ENCODE data around the gene ZNF219.

Gene ZNF219

GRCh38 chr14:21081521-21082142, 16.8 kb downstream of the ZNF219 start:
- H3K27me3 ChIP-seq (replicated peaks in 2 of 5; ENCODE audit: control insufficient read depth in 4 of 5, insufficient read depth in 5 of 5, low read length in 4 of 5) = no peaks in the 10 kb centered on the region
- WGBS (ENCODE audit: insufficient coverage) = 93% methylated on average over 27 of the region's 30 CpGs
- DNase-seq = no peak
- H3K4me1 ChIP-seq (ENCODE audit: control extremely low read depth in 1 of 4, control insufficient read depth in 4 of 4, insufficient read depth in 4 of 4, low read length in 3 of 4) = no peaks in the 10 kb centered on the region
- H3K9me3 ChIP-seq (ENCODE audit: control extremely low read depth in 1 of 5, control insufficient read depth in 4 of 5, insufficient read depth in 2 of 5, low read depth in 1 of 5, low read length in 4 of 5) = no peaks in the 10 kb centered on the region
- CTCF ChIA-PET = interaction anchor here (2.1 to 9.9 kb wide), 3 partner anchors 9 to 23 kb away, joined by 6 to 124 read pairs (median 18); partner anchors contain the start of gene ARHGEF40
- peaks cover 4 to 73% (median 48%) of the 10 kb centered on the region in 4 experiments for H3K36me3 ChIP-seq (ENCODE audit: control insufficient read depth in 4 of 4, insufficient read depth in 4 of 4, low read length in 3 of 4)
- POLR2A ChIA-PET = no interaction called here
- H3K4me3 ChIP-seq (ENCODE audit: control insufficient read depth in 1 of 7, extremely low read depth in 1 of 7, insufficient read depth in 4 of 7, low read depth in 2 of 7, low read length in 6 of 7) = no peak overlapping the region
- no peak overlapping the region for H3K27ac ChIP-seq (ENCODE audit: insufficient read depth in 1 of 2, low read depth in 1 of 2, low read length in 2 of 2, poor library complexity in 1 of 2, severe bottlenecking in 2 of 2)

GRCh38 chr14:21078726-21079125, 19.7 kb downstream of the ZNF219 start:
- no peak overlapping the region for H3K27ac ChIP-seq (ENCODE audit: insufficient read depth in 1 of 2, low read depth in 1 of 2, low read length in 2 of 2, poor library complexity in 1 of 2, severe bottlenecking in 2 of 2)
- WGBS (ENCODE audit: insufficient coverage) = 97% methylated on average over 8 of the region's 10 CpGs
- POLR2A ChIA-PET = no interaction called here

DNA sequence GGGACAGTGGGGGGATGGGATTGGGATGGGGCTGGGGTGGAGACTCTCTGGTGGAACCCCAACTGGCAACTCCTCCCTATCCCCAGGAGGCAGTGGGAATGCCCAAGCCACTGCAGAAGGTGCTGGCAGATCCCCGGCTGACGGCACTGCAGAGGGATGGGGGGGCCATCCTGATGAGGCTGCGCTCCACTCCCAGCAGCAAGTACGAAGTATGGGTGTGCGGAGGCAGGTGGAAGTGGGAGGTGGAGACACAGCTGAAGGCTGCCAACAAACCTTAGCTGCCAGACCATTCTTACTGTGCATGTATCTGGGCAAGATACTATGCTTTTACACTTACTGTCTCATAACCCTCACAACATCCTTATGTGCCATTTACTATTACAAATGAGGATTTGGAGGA, 20.2 kb downstream of the ZNF219 start:
- CTCF ChIA-PET = interaction anchor here (1.0 to 3.9 kb wide), 5 partner anchors 9 to 26 kb away, joined by 3 to 15 read pairs (median 7); no protein-coding TSS in a partner anchor
- H3K4me1 ChIP-seq (ENCODE audit: control extremely low read depth in 1 of 4, control insufficient read depth in 4 of 4, insufficient read depth in 4 of 4, low read length in 3 of 4) = peaks cover 0 to under 1% (median 0%) of the 10 kb centered on the region in 4 experiments
- no peaks in the 10 kb centered on the region for H3K27me3 ChIP-seq (replicated peaks in 2 of 5; ENCODE audit: control insufficient read depth in 4 of 5, insufficient read depth in 5 of 5, low read length in 4 of 5)
- POLR2A ChIA-PET = no interaction called here
- peaks cover 2 to 81% (median 51%) of the 10 kb centered on the region in 4 experiments for H3K36me3 ChIP-seq (ENCODE audit: control insufficient read depth in 4 of 4, insufficient read depth in 4 of 4, low read length in 3 of 4)
- no peaks in the 10 kb centered on the region for H3K9me3 ChIP-seq (ENCODE audit: control extremely low read depth in 1 of 5, control insufficient read depth in 4 of 5, insufficient read depth in 2 of 5, low read depth in 1 of 5, low read length in 4 of 5)
- 100% methylated on average over 3 of the region's 5 CpGs for WGBS (ENCODE audit: insufficient coverage)
- H3K4me3 ChIP-seq (ENCODE audit: control insufficient read depth in 1 of 7, extremely low read depth in 1 of 7, insufficient read depth in 4 of 7, low read depth in 2 of 7, low read length in 6 of 7) = no peak overlapping the region
- no peak overlapping the region for H3K27ac ChIP-seq (ENCODE audit: insufficient read depth in 1 of 2, low read depth in 1 of 2, low read length in 2 of 2, poor library complexity in 1 of 2, severe bottlenecking in 2 of 2)
- no peak for DNase-seq

More at GRCh38 chr14:21078726-21079125, 19.7 kb downstream of the ZNF219 start:
- H3K36me3 ChIP-seq (ENCODE audit: control insufficient read depth in 4 of 4, insufficient read depth in 4 of 4, low read length in 3 of 4) = peaks cover 2 to 78% (median 51%) of the 10 kb centered on the region in 4 experiments
- CTCF ChIA-PET = interaction anchor here (1.0 to 3.9 kb wide), 8 partner anchors 8 to 29 kb away, joined by 3 to 15 read pairs (median 6); partner anchors contain the start of gene ARHGEF40
- no peak for DNase-seq
- H3K4me3 ChIP-seq (ENCODE audit: control insufficient read depth in 1 of 7, extremely low read depth in 1 of 7, insufficient read depth in 4 of 7, low read depth in 2 of 7, low read length in 6 of 7) = no peak overlapping the region
- H3K9me3 ChIP-seq (ENCODE audit: control extremely low read depth in 1 of 5, control insufficient read depth in 4 of 5, insufficient read depth in 2 of 5, low read depth in 1 of 5, low read length in 4 of 5) = no peaks in the 10 kb centered on the region
- H3K27me3 ChIP-seq (replicated peaks in 2 of 5; ENCODE audit: control insufficient read depth in 4 of 5, insufficient read depth in 5 of 5, low read length in 4 of 5) = no peaks in the 10 kb centered on the region
- no peaks in the 10 kb centered on the region for H3K4me1 ChIP-seq (ENCODE audit: control extremely low read depth in 1 of 4, control insufficient read depth in 4 of 4, insufficient read depth in 4 of 4, low read length in 3 of 4)

DNA sequence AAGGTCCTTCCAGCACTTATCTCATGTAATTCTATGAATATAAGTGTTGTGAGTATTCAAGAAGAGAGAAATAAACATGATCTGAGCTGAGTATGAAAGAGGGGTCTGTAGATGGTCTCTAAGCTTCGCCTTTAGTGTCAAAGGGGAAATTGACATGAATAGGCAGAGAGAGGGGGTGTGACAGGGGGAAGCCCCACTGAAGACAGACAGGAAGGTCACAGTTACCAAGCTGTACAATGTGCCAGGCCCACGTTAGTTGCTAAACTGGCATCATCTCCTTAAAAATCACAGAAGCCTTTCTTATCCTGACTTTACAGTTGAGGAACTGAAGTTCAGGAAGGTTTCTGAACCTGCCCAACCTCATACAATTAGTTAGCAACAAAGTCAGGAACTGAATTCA, 20.8 kb downstream of the ZNF219 start:
- 100% methylated on average over 2 of the region's 2 CpGs for WGBS (ENCODE audit: insufficient coverage)
- Histone ChIP-seq H3K27me3 (replicated peaks in 2 of 5; ENCODE audit: control insufficient read depth in 4 of 5, insufficient read depth in 5 of 5, low read length in 4 of 5) (no peaks in the 10 kb centered on the region), H3K4me3 (ENCODE audit: control insufficient read depth in 1 of 7, extremely low read depth in 1 of 7, insufficient read depth in 4 of 7, low read depth in 2 of 7, low read length in 6 of 7) (no peak overlapping the region), H3K27ac (ENCODE audit: insufficient read depth in 1 of 2, low read depth in 1 of 2, low read length in 2 of 2, poor library complexity in 1 of 2, severe bottlenecking in 2 of 2) (no peak overlapping the region), H3K9me3 (ENCODE audit: control extremely low read depth in 1 of 5, control insufficient read depth in 4 of 5, insufficient read depth in 2 of 5, low read depth in 1 of 5, low read length in 4 of 5) (no peaks in the 10 kb centered on the region), H3K4me1 (ENCODE audit: control extremely low read depth in 1 of 4, control insufficient read depth in 4 of 4, insufficient read depth in 4 of 4, low read length in 3 of 4) (peaks cover 0 to 7% (median 4%) of the 10 kb centered on the region in 4 experiments), H3K36me3 (ENCODE audit: control insufficient read depth in 4 of 4, insufficient read depth in 4 of 4, low read length in 3 of 4) (peaks cover 2 to 76% (median 51%) of the 10 kb centered on the region in 4 experiments)
- POLR2A ChIA-PET = no interaction called here
- DNase-seq = no peak
- CTCF ChIA-PET = interaction anchor here (1.0 to 3.9 kb wide), 5 partner anchors 9 to 27 kb away, joined by 3 to 15 read pairs (median 7); no protein-coding TSS in a partner anchor

- peaks cover 5 to 23% (median 20%) of the 10 kb centered on the region in 4 experiments for H3K4me1 ChIP-seq (ENCODE audit: control extremely low read depth in 1 of 4, control insufficient read depth in 4 of 4, insufficient read depth in 4 of 4, low read length in 3 of 4)
- H3K4me3 ChIP-seq (ENCODE audit: control insufficient read depth in 1 of 7, extremely low read depth in 1 of 7, insufficient read depth in 4 of 7, low read depth in 2 of 7, low read length in 6 of 7) = no peak overlapping the region
- no peak overlapping the region for H3K27ac ChIP-seq (ENCODE audit: insufficient read depth in 1 of 2, low read depth in 1 of 2, low read length in 2 of 2, poor library complexity in 1 of 2, severe bottlenecking in 2 of 2)
- DNase-seq = no peak
- H3K36me3 ChIP-seq (ENCODE audit: control insufficient read depth in 4 of 4, insufficient read depth in 4 of 4, low read length in 3 of 4) = peaks cover 2 to 60% (median 40%) of the 10 kb centered on the region in 4 experiments
- WGBS (ENCODE audit: insufficient coverage) = 97% methylated on average over 9 of the region's 9 CpGs
- CTCF ChIA-PET = interaction anchor here (1.5 to 6.2 kb wide), 3 partner anchors 10 to 29 kb away, joined by 3 to 124 read pairs (median 12); no protein-coding TSS in a partner anchor
- H3K9me3 ChIP-seq (ENCODE audit: control extremely low read depth in 1 of 5, control insufficient read depth in 4 of 5, insufficient read depth in 2 of 5, low read depth in 1 of 5, low read length in 4 of 5) = no peaks in the 10 kb centered on the region
- POLR2A ChIA-PET = no interaction called here
- H3K27me3 ChIP-seq (replicated peaks in 2 of 5; ENCODE audit: control insufficient read depth in 4 of 5, insufficient read depth in 5 of 5, low read length in 4 of 5) = no peaks in the 10 kb centered on the region
Observed at GRCh38 chr14:21075719-21076437, 22.6 kb downstream of the ZNF219 start.

- POLR2A ChIA-PET = no interaction called here
- H3K27ac ChIP-seq (ENCODE audit: insufficient read depth in 1 of 2, low read depth in 1 of 2, low read length in 2 of 2, poor library complexity in 1 of 2, severe bottlenecking in 2 of 2) = no peak overlapping the region
- CTCF ChIA-PET = interaction anchor here (0.6 to 6.2 kb wide), 8 partner anchors 11 to 121 kb away, joined by 3 to 135 read pairs (median 4); partner anchors contain the start of gene TMEM253
- peaks cover 0 to 3% (median 0%) of the 10 kb centered on the region in 5 experiments for H3K27me3 ChIP-seq (replicated peaks in 2 of 5; ENCODE audit: control insufficient read depth in 4 of 5, insufficient read depth in 5 of 5, low read length in 4 of 5)
- H3K4me1 ChIP-seq (ENCODE audit: control extremely low read depth in 1 of 4, control insufficient read depth in 4 of 4, insufficient read depth in 4 of 4, low read length in 3 of 4) = peaks cover 5 to 32% (median 30%) of the 10 kb centered on the region in 4 experiments
- no peaks in the 10 kb centered on the region for H3K9me3 ChIP-seq (ENCODE audit: control extremely low read depth in 1 of 5, control insufficient read depth in 4 of 5, insufficient read depth in 2 of 5, low read depth in 1 of 5, low read length in 4 of 5)
- H3K4me3 ChIP-seq (ENCODE audit: control insufficient read depth in 1 of 7, extremely low read depth in 1 of 7, insufficient read depth in 4 of 7, low read depth in 2 of 7, low read length in 6 of 7) = no peak overlapping the region
- peaks cover 2 to 54% (median 32%) of the 10 kb centered on the region in 4 experiments for H3K36me3 ChIP-seq (ENCODE audit: control insufficient read depth in 4 of 4, insufficient read depth in 4 of 4, low read length in 3 of 4)
- 97% methylated on average over 23 of the region's 26 CpGs for WGBS (ENCODE audit: insufficient coverage)
- no peak for DNase-seq
Observed at GRCh38 chr14:21074398-21075272, 23.8 kb downstream of the ZNF219 start.
